GM19397 (cell line): Measurements from ENCODE around the gene TAS1R1.

Source experiments
- ATAC-seq: cut with Tn5 transposase; IDR thresholded peaks from one replicate; pipeline ENCODE4 v1.9.1; 2021; ENCODE audit warnings: mild to moderate bottlenecking, moderate library complexity; ENCODE audit not compliant: unreplicated experiment

Gene TAS1R1

GRCh38 chr1:6554907-6555778, at the start of gene TAS1R1:
Gene TAS1R1 (plus strand): TSS chr1:6555307. CDS start chr1:6555374, 67 bp downstream.
- ATAC-seq: no peak

GRCh38 chr1:6505367-6506209, 49.5 kb upstream of the TAS1R1 start:
- no peak for ATAC-seq

DNA sequence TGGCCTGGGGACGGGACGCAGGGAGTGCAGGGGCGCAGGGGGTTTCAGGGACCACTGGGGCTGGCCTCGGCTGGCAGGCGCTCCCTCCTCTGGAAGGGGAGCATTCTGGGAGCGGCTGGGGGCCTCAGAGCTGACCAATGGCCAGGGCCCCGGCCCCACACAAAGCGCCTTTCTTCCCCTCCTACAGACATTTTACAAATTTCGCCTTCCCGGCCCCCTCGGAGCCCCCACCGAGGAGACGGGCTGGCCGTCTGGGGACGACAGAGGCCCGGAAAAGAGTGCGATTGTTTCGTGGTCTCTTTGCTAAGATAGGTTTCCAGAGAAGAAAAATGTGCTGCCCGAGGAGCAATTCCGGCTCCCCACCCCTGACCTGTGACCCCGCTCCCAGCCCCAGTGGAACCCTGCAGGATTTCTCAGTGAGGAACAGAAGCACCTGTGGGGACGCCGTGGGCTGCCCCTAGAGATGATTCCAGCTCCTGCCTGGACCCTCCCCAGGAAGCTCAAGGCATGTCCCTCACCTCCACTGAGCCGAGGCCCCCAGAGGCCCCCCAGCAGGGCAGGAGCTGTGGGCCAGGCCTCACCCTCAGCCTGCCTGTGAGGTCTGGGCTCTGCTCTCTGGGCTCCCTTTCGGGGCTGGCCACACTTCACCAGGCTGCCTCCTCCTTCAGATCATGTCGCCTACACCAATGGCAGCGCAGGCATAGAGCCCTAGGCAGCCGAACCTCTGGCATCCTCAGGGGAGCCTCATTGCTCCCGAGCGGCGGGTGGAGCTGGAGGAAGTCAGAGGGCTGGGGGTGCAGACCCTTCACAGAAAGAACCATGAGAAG, 48.7 kb upstream of the TAS1R1 start:
- no peak for ATAC-seq

DNA sequence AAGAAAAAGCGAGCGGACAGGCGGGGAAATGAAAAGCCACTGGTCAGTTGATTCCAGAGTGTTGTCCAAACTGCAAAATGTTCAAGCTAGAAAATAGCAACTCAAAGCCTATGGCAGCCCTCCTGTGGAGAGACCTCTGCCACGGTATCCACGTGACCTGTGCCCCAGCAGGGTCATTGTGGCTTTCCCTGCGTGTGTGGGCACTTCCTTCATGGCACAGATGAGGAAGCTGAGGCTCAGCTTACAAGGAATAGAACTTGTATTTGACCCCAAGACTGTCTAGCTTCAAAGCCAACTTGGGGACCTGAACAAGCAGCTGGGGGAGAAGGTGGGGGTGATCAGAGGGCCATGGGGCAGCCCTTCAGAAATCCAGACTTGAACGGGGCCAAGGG, 48.1 kb upstream of the TAS1R1 start:
- no peak for ATAC-seq

- no peak for ATAC-seq
Observed at GRCh38 chr1:6507461-6507911, 47.6 kb upstream of the TAS1R1 start.

DNA sequence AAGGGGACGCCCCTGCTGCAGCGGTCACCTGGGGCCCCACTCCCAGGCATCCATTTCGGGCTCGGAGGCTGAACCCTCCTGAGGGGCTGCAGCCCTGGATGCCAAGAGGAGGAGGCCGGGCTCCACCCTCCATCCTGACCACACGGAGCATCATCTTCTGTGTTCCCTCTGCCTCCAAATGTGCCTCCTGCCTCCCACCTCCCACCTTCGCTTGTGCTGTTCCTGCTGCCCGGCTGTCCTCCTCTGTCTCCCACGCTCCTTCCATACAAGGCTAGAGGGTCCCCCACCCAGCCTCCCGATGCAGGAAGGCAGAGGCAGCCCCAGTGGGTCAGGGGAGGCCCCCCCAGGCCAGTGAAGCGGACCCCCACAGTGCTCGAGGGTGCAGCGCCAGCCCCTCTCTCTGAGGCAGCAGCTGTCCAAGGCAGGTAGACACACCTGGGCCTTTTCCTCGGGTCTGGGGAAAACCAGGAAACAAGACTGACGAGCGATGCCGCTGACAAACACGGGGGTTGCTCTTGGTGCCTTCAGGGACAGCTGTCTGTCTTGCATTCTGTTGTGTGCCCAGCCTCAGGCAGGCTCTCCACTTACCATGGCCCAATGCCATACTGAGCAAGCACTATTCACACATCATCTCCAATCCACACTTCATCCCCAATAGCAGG, 46.8 kb upstream of the TAS1R1 start:
- ATAC-seq: no peak

- ATAC-seq: no peak
Observed at GRCh38 chr1:6508816-6509189, 46.3 kb upstream of the TAS1R1 start.

- ATAC-seq: no peak
Observed at GRCh38 chr1:6509220-6509918, 45.7 kb upstream of the TAS1R1 start.

DNA sequence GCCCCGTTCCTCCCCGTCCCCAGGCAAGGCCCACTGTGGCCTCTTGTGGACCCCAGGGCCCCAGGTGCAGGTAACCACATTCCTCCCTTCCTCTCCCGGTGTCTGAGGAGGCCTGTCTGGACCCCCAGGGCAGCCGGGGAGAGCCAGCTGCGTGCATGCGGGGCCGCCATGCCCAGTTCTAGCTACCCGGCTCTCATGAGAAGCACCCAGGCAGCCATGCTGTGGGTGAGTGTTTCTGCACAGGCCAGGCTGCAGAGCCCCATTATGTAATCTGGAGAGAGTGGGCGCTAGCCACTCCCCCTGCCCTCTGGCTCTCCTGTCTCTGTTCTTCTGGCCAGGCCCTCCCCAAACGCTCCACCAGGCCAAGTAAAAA, 45.2 kb upstream of the TAS1R1 start:
- no peak for ATAC-seq

- no peak for ATAC-seq
Observed at GRCh38 chr1:6510493-6510892, 44.6 kb upstream of the TAS1R1 start.

DNA sequence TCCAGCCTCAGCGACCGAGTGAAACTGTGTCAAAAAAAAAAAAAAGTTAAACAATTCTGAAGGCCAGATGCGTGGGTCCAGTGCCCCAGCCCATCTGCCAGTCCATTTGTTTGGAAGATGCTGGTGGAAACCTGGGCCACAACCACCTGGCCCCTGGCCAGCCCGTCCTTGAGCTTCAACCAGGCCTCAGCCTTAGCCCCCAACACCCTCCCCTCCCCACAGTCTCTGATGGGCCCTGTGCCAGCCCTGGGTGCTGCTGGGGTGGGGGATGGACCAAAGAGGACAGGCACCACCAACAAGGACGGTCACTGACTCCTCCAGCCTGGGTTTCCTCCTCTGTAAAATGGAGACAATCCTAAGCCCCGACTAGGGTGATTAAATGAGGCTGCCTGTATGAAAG, 44.1 kb upstream of the TAS1R1 start:
- ATAC-seq: no peak

DNA sequence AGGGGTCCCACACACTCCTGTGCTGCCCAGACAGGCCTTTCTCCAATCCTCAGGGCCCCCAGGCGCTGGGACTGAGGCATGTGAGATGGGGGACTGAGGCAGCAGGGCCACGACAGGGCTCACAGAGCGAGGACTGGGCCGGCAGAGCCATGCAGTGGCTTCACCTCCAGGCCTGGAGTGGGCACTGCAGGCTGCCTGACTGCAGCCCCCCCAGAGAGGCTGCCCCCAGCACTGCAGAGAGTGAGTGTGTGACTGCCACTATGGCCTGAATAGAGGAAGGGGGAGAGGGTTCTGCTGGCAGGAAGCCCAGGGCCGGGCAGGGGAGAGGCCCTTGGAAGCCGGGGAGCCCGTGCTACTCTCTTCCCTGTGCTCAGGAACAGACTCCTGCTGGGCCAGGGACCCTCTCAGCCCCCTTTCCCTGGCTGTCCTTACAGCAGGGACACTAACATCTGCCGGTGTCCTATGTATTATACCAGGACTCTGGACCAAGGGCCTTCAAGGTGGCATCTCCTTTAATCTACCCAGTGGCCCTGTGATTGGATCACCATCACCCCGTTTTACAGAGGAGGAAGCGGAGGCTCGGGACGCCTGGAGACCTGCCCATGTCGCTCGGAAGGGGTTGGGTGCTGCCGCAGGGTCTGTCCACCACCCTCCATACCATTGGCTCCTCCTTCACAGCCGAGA, 43.4 kb upstream of the TAS1R1 start:
- ATAC-seq: no peak

- ATAC-seq: no peak
Observed at GRCh38 chr1:6512245-6512907, 42.7 kb upstream of the TAS1R1 start.

DNA sequence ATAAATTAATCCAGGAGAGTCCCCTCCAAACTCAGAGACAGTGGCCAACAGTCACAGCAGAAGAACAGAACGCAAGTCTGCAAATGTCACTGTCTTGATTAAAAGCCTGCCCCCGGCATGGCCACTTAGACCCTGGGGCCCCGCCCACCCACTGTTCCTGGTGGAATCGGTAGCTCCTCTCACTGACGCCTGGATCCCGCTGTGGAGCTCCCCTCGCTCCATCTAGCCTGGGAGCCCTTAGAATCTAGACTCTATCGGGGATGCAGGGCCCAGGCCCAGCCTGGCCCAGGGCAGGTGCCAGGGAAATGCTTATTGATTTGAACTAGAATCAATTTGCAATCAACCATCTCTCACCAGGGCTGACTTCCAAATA, 42.2 kb upstream of the TAS1R1 start:
- no peak for ATAC-seq

DNA sequence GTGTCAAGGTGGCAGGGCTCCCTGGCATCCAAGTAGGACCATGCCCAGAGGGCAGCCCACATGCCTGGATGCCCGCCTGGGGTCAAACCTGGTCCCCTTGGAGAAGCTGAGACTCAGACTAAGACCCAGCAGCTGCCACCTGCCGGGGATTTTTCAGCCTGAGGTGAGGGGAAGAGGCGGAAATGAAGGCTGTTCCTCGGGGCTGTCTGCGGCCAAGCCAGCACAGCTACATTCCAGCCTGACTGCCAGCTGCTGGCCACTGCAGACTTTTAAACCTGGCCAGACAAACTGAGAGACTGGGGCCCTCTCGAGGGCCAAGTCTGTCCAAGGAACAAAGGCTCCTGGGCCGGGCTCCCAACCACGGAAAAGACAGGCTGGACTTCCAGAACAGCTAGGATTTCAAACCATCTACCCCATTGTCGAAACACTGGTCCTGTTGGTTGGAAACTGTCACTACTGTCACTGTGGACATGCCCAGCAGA, 41.7 kb upstream of the TAS1R1 start:
- no peak for ATAC-seq

- no peak for ATAC-seq
Observed at GRCh38 chr1:6515771-6516170, 39.3 kb upstream of the TAS1R1 start.

GRCh38 chr1:6517435-6517851, 37.7 kb upstream of the TAS1R1 start:
- ATAC-seq: no peak

GRCh38 chr1:6519491-6519934, 35.6 kb upstream of the TAS1R1 start:
- ATAC-seq: no peak
